Measurements from ENCODE around the gene CECR2. TPM values are rescaled to one million over a fixed set of nuclear protein-coding genes. Genes with fewer than 3 reads are reported as not detected.
"Not testable (repeated sequence)": the region's sequence is repeated elsewhere in the genome, so short reads cannot be mapped to it uniquely, and the experiment has no call there.

The CECR2 gene
- total and polyA plus RNA-seq, 4 experiments from 2014 or later = not detected

DNA sequence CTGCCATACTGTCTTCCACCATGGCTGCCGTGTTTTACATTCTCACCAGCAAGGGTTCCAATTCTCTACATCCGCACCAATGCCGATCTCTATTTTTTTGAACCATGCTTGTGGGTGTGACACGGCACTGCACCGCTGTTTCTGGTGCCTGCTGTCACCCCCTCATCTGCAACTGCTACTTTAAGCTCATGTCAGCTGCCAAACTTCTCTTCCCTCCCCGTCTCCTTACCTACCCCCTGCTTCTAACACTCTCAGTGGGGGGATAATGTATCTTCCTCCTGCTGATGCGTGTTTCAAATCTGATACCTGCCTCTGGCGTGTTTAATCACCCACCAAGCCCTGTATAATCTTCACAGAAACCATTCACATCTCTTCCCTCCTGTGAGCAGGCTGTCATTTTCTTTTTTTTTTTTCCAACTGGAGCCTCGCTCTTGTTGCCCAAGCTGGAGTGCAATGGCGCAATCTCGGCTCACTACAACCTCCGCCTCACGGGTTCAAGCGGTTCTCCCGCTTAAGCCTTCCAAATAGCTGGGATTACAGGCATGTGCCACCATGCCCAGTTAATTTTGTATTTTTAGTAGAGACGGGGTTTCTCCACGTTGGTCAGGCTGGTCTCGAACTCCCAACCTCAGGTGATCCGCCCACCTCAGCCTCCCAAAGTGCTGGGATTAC lies 196.9 kb downstream of the CECR2 start:
- H3K36me3 ChIP-seq (ENCODE audit: insufficient read depth, low read length); H3K27ac Mint-ChIP-seq; CTCF ChIA-PET (ENCODE audit: partially characterized antibody); H3K4me3 ChIP-seq (ENCODE audit: low read length in 2 of 2); H3K27me3 ChIP-seq (ENCODE audit: insufficient read depth, low read length); intact Hi-C loops (cut with micrococcal nuclease); H3K27ac ChIP-seq (ENCODE audit: low read depth, low read length); POLR2A ChIA-PET (ENCODE audit: partially characterized antibody); H3K4me1 Mint-ChIP-seq; DNase-seq; H3K9me3 Mint-ChIP-seq; H3K4me3 Mint-ChIP-seq; H3K9me3 ChIP-seq (ENCODE audit: control insufficient read depth in 1 of 2, low read length in 2 of 2); H3K36me3 Mint-ChIP-seq; H3K4me1 ChIP-seq (ENCODE audit: insufficient read depth, low read length): not testable (repeated sequence)
- H3K27me3 Mint-ChIP-seq = peaks cover 4 to 12% of the 10 kb centered on the region in 2 donors

- CTCF ChIA-PET (ENCODE audit: partially characterized antibody) = no interaction called here
- no peak overlapping the region for H3K27ac Mint-ChIP-seq
- Histone ChIP-seq H3K36me3 (ENCODE audit: insufficient read depth, low read length) (no peaks in the 10 kb centered on the region), H3K27me3 (ENCODE audit: insufficient read depth, low read length) (no peaks in the 10 kb centered on the region), H3K4me3 (ENCODE audit: low read length in 2 of 2) (no peak overlapping the region), H3K4me1 (ENCODE audit: insufficient read depth, low read length) (no peaks in the 10 kb centered on the region), H3K9me3 (ENCODE audit: control insufficient read depth in 1 of 2, low read length in 2 of 2) (no peaks in the 10 kb centered on the region), H3K27ac (ENCODE audit: low read depth, low read length) (no peak overlapping the region)
- H3K27me3 Mint-ChIP-seq = peaks cover 4 to 12% of the 10 kb centered on the region in 2 donors
- POLR2A ChIA-PET (ENCODE audit: partially characterized antibody) = no interaction called here
- H3K4me1 Mint-ChIP-seq = no peaks in the 10 kb centered on the region
- H3K4me3 Mint-ChIP-seq = no peak overlapping the region
- H3K36me3 Mint-ChIP-seq = no peaks in the 10 kb centered on the region
- intact Hi-C loops (cut with micrococcal nuclease) = no loop called here
- no peak for DNase-seq
- H3K9me3 Mint-ChIP-seq = peaks cover 0 to 1% (median 0%) of the 10 kb centered on the region in 8 donors
Observed at GRCh38 chr22:17566776-17567175, 197.5 kb downstream of the CECR2 start.

GRCh38 chr22:17569971-17570511 lies 200.8 kb downstream of the CECR2 start:
- Mint-ChIP-seq H3K36me3 (no peaks in the 10 kb centered on the region), H3K27me3 (peaks cover 4 to 11% of the 10 kb centered on the region in 2 donors), H3K4me3 (no peak overlapping the region), H3K27ac (no peak overlapping the region), H3K4me1 (no peaks in the 10 kb centered on the region), H3K9me3 (no peaks in the 10 kb centered on the region)
- no peak for DNase-seq
- no peaks in the 10 kb centered on the region for H3K27me3 ChIP-seq (ENCODE audit: insufficient read depth, low read length)
- no peaks in the 10 kb centered on the region for H3K9me3 ChIP-seq (ENCODE audit: control insufficient read depth in 1 of 2, low read length in 2 of 2)
- POLR2A ChIA-PET (ENCODE audit: partially characterized antibody) = no interaction called here
- H3K4me3 ChIP-seq (ENCODE audit: low read length in 2 of 2) = no peak overlapping the region
- intact Hi-C loops (cut with micrococcal nuclease) = no loop called here
- CTCF ChIA-PET (ENCODE audit: partially characterized antibody) = no interaction called here
- H3K4me1 ChIP-seq (ENCODE audit: insufficient read depth, low read length) = no peaks in the 10 kb centered on the region
- H3K27ac ChIP-seq (ENCODE audit: low read depth, low read length) = no peak overlapping the region
- no peaks in the 10 kb centered on the region for H3K36me3 ChIP-seq (ENCODE audit: insufficient read depth, low read length)

GRCh38 chr22:17570851-17571631 lies 201.8 kb downstream of the CECR2 start:
- Mint-ChIP-seq H3K27me3 (peaks cover 7 to 9% of the 10 kb centered on the region in 2 donors), H3K27ac (no peak overlapping the region), H3K4me3 (no peak overlapping the region), H3K36me3 (no peaks in the 10 kb centered on the region), H3K9me3 (no peaks in the 10 kb centered on the region), H3K4me1 (no peaks in the 10 kb centered on the region)
- ChIA-PET POLR2A (ENCODE audit: partially characterized antibody) (no interaction called here), CTCF (ENCODE audit: partially characterized antibody) (no interaction called here)
- Histone ChIP-seq H3K9me3 (ENCODE audit: control insufficient read depth in 1 of 2, low read length in 2 of 2) (no peaks in the 10 kb centered on the region), H3K4me1 (ENCODE audit: insufficient read depth, low read length) (no peaks in the 10 kb centered on the region), H3K27ac (ENCODE audit: low read depth, low read length) (no peak overlapping the region), H3K4me3 (ENCODE audit: low read length in 2 of 2) (no peak overlapping the region), H3K36me3 (ENCODE audit: insufficient read depth, low read length) (no peaks in the 10 kb centered on the region), H3K27me3 (ENCODE audit: insufficient read depth, low read length) (no peaks in the 10 kb centered on the region)
- no peak for DNase-seq
- intact Hi-C loops (cut with micrococcal nuclease) = no loop called here

- ChIA-PET POLR2A (ENCODE audit: partially characterized antibody) (no interaction called here), CTCF (ENCODE audit: partially characterized antibody) (no interaction called here)
- H3K4me1 ChIP-seq (ENCODE audit: insufficient read depth, low read length) = no peaks in the 10 kb centered on the region
- Mint-ChIP-seq H3K4me3 (no peak overlapping the region), H3K36me3 (no peaks in the 10 kb centered on the region), H3K27me3 (peaks cover 4 to 7% of the 10 kb centered on the region in 2 donors), H3K27ac (no peak overlapping the region), H3K9me3 (no peaks in the 10 kb centered on the region), H3K4me1 (no peaks in the 10 kb centered on the region)
- no peak overlapping the region for H3K4me3 ChIP-seq (ENCODE audit: low read length in 2 of 2)
- H3K27me3 ChIP-seq (ENCODE audit: insufficient read depth, low read length) = no peaks in the 10 kb centered on the region
- H3K9me3 ChIP-seq (ENCODE audit: control insufficient read depth in 1 of 2, low read length in 2 of 2) = no peaks in the 10 kb centered on the region
- no peak overlapping the region for H3K27ac ChIP-seq (ENCODE audit: low read depth, low read length)
- no peaks in the 10 kb centered on the region for H3K36me3 ChIP-seq (ENCODE audit: insufficient read depth, low read length)
- intact Hi-C loops (cut with micrococcal nuclease) = no loop called here
- DNase-seq = no peak
Observed at GRCh38 chr22:17575151-17575550, 205.9 kb downstream of the CECR2 start.

DNA sequence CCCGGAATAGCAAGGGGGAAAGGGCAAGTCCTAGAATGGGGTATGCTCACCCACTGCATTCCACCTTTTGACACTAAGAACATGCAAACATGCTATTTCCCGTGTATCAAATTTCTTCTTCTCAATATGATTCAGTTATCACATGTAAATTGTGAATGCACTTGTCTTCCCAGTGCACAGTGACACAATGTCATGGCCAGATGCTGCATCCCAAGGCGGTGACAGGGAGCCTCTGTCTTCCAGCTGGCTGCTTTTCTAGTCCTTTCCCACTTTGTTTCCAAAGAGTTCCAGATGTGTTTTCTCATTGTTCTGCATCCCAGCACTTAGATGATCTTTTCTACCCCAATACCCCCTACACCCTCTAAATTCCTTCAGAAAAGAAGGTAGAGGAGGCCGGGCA lies 206.4 kb downstream of the CECR2 start:
- Mint-ChIP-seq H3K27me3 (peaks cover 2 to 7% of the 10 kb centered on the region in 2 donors), H3K36me3 (no peaks in the 10 kb centered on the region), H3K27ac (no peak overlapping the region), H3K4me3 (no peak overlapping the region), H3K9me3 (no peaks in the 10 kb centered on the region), H3K4me1 (no peaks in the 10 kb centered on the region)
- ChIA-PET CTCF (ENCODE audit: partially characterized antibody) (no interaction called here), POLR2A (ENCODE audit: partially characterized antibody) (no interaction called here)
- intact Hi-C loops (cut with micrococcal nuclease) = no loop called here
- no peak for DNase-seq
- Histone ChIP-seq H3K27ac (ENCODE audit: low read depth, low read length) (no peak overlapping the region), H3K36me3 (ENCODE audit: insufficient read depth, low read length) (no peaks in the 10 kb centered on the region), H3K4me1 (ENCODE audit: insufficient read depth, low read length) (no peaks in the 10 kb centered on the region), H3K27me3 (ENCODE audit: insufficient read depth, low read length) (no peaks in the 10 kb centered on the region), H3K4me3 (ENCODE audit: low read length in 2 of 2) (no peak overlapping the region), H3K9me3 (ENCODE audit: control insufficient read depth in 1 of 2, low read length in 2 of 2) (no peaks in the 10 kb centered on the region)

GRCh38 chr22:17576470-17576869 lies 207.2 kb downstream of the CECR2 start:
- ChIA-PET POLR2A (ENCODE audit: partially characterized antibody) (no interaction called here), CTCF (ENCODE audit: partially characterized antibody) (no interaction called here)
- H3K4me3 Mint-ChIP-seq = no peak overlapping the region
- no peaks in the 10 kb centered on the region for H3K36me3 Mint-ChIP-seq
- no peak for DNase-seq
- H3K4me1 Mint-ChIP-seq = no peaks in the 10 kb centered on the region
- no peaks in the 10 kb centered on the region for H3K9me3 Mint-ChIP-seq
- no peak overlapping the region for H3K27ac Mint-ChIP-seq
- H3K9me3 ChIP-seq (ENCODE audit: control insufficient read depth in 1 of 2, low read length in 2 of 2) = no peaks in the 10 kb centered on the region
- intact Hi-C loops (cut with micrococcal nuclease) = no loop called here
- no peak overlapping the region for H3K4me3 ChIP-seq (ENCODE audit: low read length in 2 of 2)
- no peak overlapping the region for H3K27ac ChIP-seq (ENCODE audit: low read depth, low read length)
- no peaks in the 10 kb centered on the region for H3K4me1 ChIP-seq (ENCODE audit: insufficient read depth, low read length)
- no peaks in the 10 kb centered on the region for H3K36me3 ChIP-seq (ENCODE audit: insufficient read depth, low read length)
- H3K27me3 Mint-ChIP-seq = peaks cover 0 to 7% of the 10 kb centered on the region in 2 donors
- no peaks in the 10 kb centered on the region for H3K27me3 ChIP-seq (ENCODE audit: insufficient read depth, low read length)

Data from CD4-positive, alpha-beta memory T cell (primary cell).